Caco-2 (cell line): Measurements from ENCODE around the gene RNF128. TPM values are rescaled to one million over a fixed set of nuclear protein-coding genes. Genes with fewer than 3 reads are reported as not detected.
A peak's percentile ranks its signal among the peaks of the same experiment; 100 is the strongest.

Source experiments
- Bru-seq: library from RNA; stranded (reverse); fragments of 400-500 nt; gene quantifications from one replicate; lab custom pipeline; 2021; lab: Mats Ljungman, UMichigan
- BruChase-seq, 2 experiments: library from RNA; stranded (reverse); fragments of 400-500 nt; gene quantifications; one replicate each; lab custom pipeline; 2021; lab: Mats Ljungman, UMichigan
- BruUV-seq: library from RNA; stranded (reverse); fragments of 400-500 nt; replicated peaks from 2 replicates; lab custom pipeline; 2021; lab: Mats Ljungman, UMichigan
- CTCF ChIA-PET: fragments of 300-600 bp; sonication (Branson Sonifier 250); formaldehyde crosslinking; loops from one replicate; lab custom pipeline; 2022; ENCODE audit warnings: antibody characterized with exemption; lab: Charles Lee
- POLR2A ChIA-PET: fragments of 300-600 bp; sonication (Branson Sonifier 250); formaldehyde crosslinking; loops from one replicate; lab custom pipeline; 2022; ENCODE audit warnings: antibody characterized with exemption; lab: Charles Lee
- DNase-seq, 2 experiments: peaks; one replicate each; pipeline versions ENCODE4 v3.0.0 to v3.0.0-alpha.2; 2020 to 2022
- H3K27me3 ChIP-seq: replicated peaks from 2 replicates; pipeline ENCODE4 v1.6.0; 2011; ENCODE audit warnings: low read length; ENCODE audit not compliant: control insufficient read depth, insufficient read depth
- H3K36me3 ChIP-seq: 2 replicates; pipeline ENCODE4 v1.5.1; 2011; ENCODE audit warnings: low read length; ENCODE audit not compliant: control insufficient read depth, insufficient read depth
- H3K4me1 ChIP-seq: fragments of 250-450 bp; sonication (Bioruptor Pico); 2 replicates; pipeline ENCODE4 v1.5.1; 2020; ENCODE audit warnings: mild to moderate bottlenecking
- H3K4me3 ChIP-seq: 2 replicates; pipeline ENCODE4 v1.5.1; 2011; ENCODE audit warnings: low read depth, mild to moderate bottlenecking, control low read depth, low read length
- H3K9me3 ChIP-seq: fragments of 250-450 bp; sonication (Bioruptor Pico); 2 replicates; pipeline ENCODE4 v1.5.1; 2020; ENCODE audit warnings: mild to moderate bottlenecking, moderate library complexity
- H3K27ac Mint-ChIP-seq: one replicate; pipeline ENCODE4 v1.8.0; 2022; ENCODE audit warnings: mixed read lengths; ENCODE audit not compliant: unreplicated experiment
- H3K27me3 Mint-ChIP-seq: one replicate; pipeline ENCODE4 v1.8.0; 2022; ENCODE audit warnings: mixed read lengths; ENCODE audit not compliant: insufficient read depth, unreplicated experiment
- H3K36me3 Mint-ChIP-seq: one replicate; pipeline ENCODE4 v1.8.0; 2022; ENCODE audit warnings: mild to moderate bottlenecking, mixed read lengths; ENCODE audit not compliant: insufficient read depth, unreplicated experiment
- H3K4me1 Mint-ChIP-seq: one replicate; pipeline ENCODE4 v1.8.0; 2022; ENCODE audit warnings: low read depth, mixed read lengths; ENCODE audit not compliant: unreplicated experiment
- H3K4me3 Mint-ChIP-seq: one replicate; pipeline ENCODE4 v1.8.0; 2022; ENCODE audit warnings: mild to moderate bottlenecking, moderate library complexity, mixed read lengths; ENCODE audit not compliant: unreplicated experiment
- H3K9me3 Mint-ChIP-seq: one replicate; pipeline ENCODE4 v1.8.0; 2022; ENCODE audit warnings: mixed read lengths; ENCODE audit not compliant: unreplicated experiment
- CTCF ChIP-seq, 2 experiments: fragments of 200-600 bp in 1 of 2; IDR thresholded peaks; 1 replicate in 1 of 2; 2 replicates in 1 of 2; pipeline versions ENCODE4 v1.5.1 to v1.8.0; 2011 to 2022; ENCODE audit warnings: antibody characterized with exemption in 1 of 2, control low read depth in 1 of 2, inconsistent platforms in 1 of 2, low read depth in 1 of 2, low read length in 1 of 2, mild to moderate bottlenecking in 1 of 2, moderate library complexity in 1 of 2; ENCODE audit not compliant: insufficient read depth in 1 of 2, severe bottlenecking in 1 of 2, unreplicated experiment in 1 of 2
- intact Hi-C: fragments of 100-400 bp; cut with micrococcal nuclease; formaldehyde crosslinking; loops from one replicate; pipeline ENCODE4 v1.10.0; 2022; ENCODE audit not compliant: unreplicated experiment
- long read RNA-seq: library from polyadenylated mRNA; stranded (forward); transcript quantifications from one replicate; pipeline ENCODE4 v2.0.0, GENCODE V29; 2022
- total RNA-seq: library from RNA; stranded (reverse); gene quantifications from 2 replicates; pipeline ENCODE4 v1.2.3, GENCODE V29; 2022

Gene RNF128
- total RNA-seq: 42.0 and 42.4 TPM in 2 replicates
- Bru-seq, nascent RNA: percentile 86 among the genes with signal in this experiment
- percentile 79 among the genes with signal in this experiment for BruChase-seq, experiment 1, labeled RNA remaining after a 2-hour chase
- percentile 85 among the genes with signal in this experiment for BruChase-seq, experiment 2, labeled RNA remaining after a 6-hour chase
- long read RNA-seq, transcript RNF128-202 (7 exons, 2,654 nt): minor isoform, 16 of 123 reads
- long read RNA-seq, transcript RNF128-201 (7 exons, 2,817 nt): major isoform, 95 of 123 reads
- long read RNA-seq, partial matches to known transcripts: 8 of 123 reads
- long read RNA-seq, other reads (novel, unspliced or antisense): 4 of 123 reads

GRCh38 chrX:106726485-106727437 is at the start of gene RNF128:
TSS of gene RNF128 (plus strand) at chrX:106726701. CDS start at chrX:106726914, 213 bp downstream.
- ChIA-PET CTCF (no interaction called here), POLR2A (interaction anchor here (1.1 to 1.6 kb wide), 3 partner anchors 22 to 54 kb away, joined by 3 to 8 read pairs (median 5); no protein-coding TSS in a partner anchor)
- H3K27me3 ChIP-seq: no peaks in the 10 kb centered on the region
- Mint-ChIP-seq H3K9me3 (no peaks in the 10 kb centered on the region), H3K36me3 (peaks cover 10% of the 10 kb centered on the region), H3K27me3 (no peaks in the 10 kb centered on the region), H3K4me1 (peaks cover 6% of the 10 kb centered on the region), H3K27ac (peak within 1 kb of the TSS; percentile 71), H3K4me3 (peak within 1 kb of the TSS; percentile 88)
- H3K4me1 ChIP-seq: peaks cover 30% of the 10 kb centered on the region
- peak; percentile 80 to 84 for DNase-seq
- intact Hi-C loops: loop anchor here (1.0 to 5.0 kb wide), 5 partner anchors 10 to 76 kb away; partner anchors contain the start of gene TBC1D8B
- TF ChIP-seq CTCF (IDR thresholded peaks at IDR 0.05; ENCODE audit: insufficient read depth in 1 of 2, low read depth in 1 of 2, low read length in 1 of 2, severe bottlenecking in 1 of 2, unreplicated experiment in 1 of 2): no peak
- no TSS peak for BruUV-seq
- no peaks in the 10 kb centered on the region for H3K9me3 ChIP-seq
- peak within 1 kb of the TSS; percentile 88 for H3K4me3 ChIP-seq
- H3K36me3 ChIP-seq: no peaks in the 10 kb centered on the region; the same call in 1 of the 2 replicates

GRCh38 chrX:106680716-106681115 is 45.8 kb upstream of the RNF128 start:
- no TSS peak for BruUV-seq
- TF ChIP-seq CTCF (IDR thresholded peaks at IDR 0.05; ENCODE audit: insufficient read depth in 1 of 2, low read depth in 1 of 2, low read length in 1 of 2, severe bottlenecking in 1 of 2, unreplicated experiment in 1 of 2): no peak
- Mint-ChIP-seq H3K9me3 (no peaks in the 10 kb centered on the region), H3K4me1 (no peaks in the 10 kb centered on the region), H3K27me3 (no peaks in the 10 kb centered on the region), H3K4me3 (no peak overlapping the region), H3K36me3 (no peaks in the 10 kb centered on the region), H3K27ac (no peak overlapping the region)
- Histone ChIP-seq H3K4me1 (no peaks in the 10 kb centered on the region), H3K9me3 (no peaks in the 10 kb centered on the region), H3K36me3 (no peaks in the 10 kb centered on the region), H3K27me3 (no peaks in the 10 kb centered on the region), H3K4me3 (no peak overlapping the region)
- CTCF ChIA-PET: no interaction called here
- intact Hi-C loops: no loop called here
- POLR2A ChIA-PET: no interaction called here
- no peak for DNase-seq

GRCh38 chrX:106684207-106684606 is 42.3 kb upstream of the RNF128 start:
- H3K4me3 ChIP-seq: no peak overlapping the region
- no peaks in the 10 kb centered on the region for H3K27me3 Mint-ChIP-seq
- intact Hi-C loops: no loop called here
- H3K36me3 Mint-ChIP-seq: no peaks in the 10 kb centered on the region
- ChIA-PET CTCF (no interaction called here), POLR2A (no interaction called here)
- no peak overlapping the region for H3K4me3 Mint-ChIP-seq
- no peaks in the 10 kb centered on the region for H3K36me3 ChIP-seq
- no peak for DNase-seq
- no peaks in the 10 kb centered on the region for H3K27me3 ChIP-seq
- H3K4me1 ChIP-seq: no peaks in the 10 kb centered on the region
- no TSS peak for BruUV-seq
- no peak for TF ChIP-seq CTCF (IDR thresholded peaks at IDR 0.05; ENCODE audit: insufficient read depth in 1 of 2, low read depth in 1 of 2, low read length in 1 of 2, severe bottlenecking in 1 of 2, unreplicated experiment in 1 of 2)
- no peaks in the 10 kb centered on the region for H3K4me1 Mint-ChIP-seq
- H3K9me3 ChIP-seq: no peaks in the 10 kb centered on the region
- no peak overlapping the region for H3K27ac Mint-ChIP-seq
- H3K9me3 Mint-ChIP-seq: no peaks in the 10 kb centered on the region
